NCI-H526 (cell line): ENCODE measurements around the gene PTPMT1.

Experiments
- DNase-seq, 2 experiments: peaks; one replicate each; lab custom pipeline; 2025; lab: John Stamatoyannopoulos, UW

Gene PTPMT1

DNA sequence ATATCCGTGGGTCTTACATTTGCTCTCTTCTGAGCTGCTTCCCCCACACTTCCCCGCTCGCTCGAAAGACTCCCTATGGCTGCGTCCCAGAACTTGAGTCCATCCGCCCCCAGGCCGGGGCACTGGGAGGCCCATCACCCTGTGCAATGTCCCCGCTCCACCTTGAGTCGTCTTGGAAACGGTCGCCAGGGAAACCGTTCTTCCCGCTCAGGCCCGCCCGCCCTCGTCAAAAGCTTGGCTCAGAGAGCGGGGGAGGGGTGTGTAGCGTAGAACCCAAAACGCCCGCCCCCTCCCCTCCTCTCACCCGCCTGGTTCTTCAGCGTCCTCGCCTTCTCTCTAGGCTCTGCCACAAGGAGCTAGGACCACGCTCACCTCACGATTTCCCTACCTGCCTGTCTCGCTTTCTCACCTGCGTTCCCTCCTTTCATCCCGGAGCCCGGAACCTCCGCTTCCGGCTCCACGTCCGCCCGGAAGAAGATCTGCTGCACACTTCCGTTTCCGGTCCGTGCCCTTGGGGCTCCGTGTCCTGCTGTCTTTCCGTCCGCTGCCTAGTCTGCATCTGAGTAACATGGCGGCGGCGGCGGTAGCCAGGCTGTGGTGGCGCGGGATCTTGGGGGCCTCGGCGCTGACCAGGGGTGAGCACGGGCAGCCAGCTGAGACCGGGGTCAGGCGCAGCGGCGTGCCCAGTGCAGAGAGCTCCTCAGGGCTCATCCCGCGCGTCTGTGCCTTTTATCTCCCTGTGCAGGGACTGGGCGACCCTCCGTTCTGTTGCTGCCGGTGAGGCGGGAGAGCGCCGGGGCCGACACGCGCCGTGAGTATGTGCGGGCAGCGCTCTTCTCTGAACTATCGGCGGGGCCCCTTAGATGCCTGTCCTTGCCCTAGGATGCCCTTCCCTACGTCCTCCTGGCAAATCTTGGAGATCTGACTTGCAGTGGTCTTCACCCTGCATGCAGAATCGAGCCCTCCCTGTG is 13.4 kb downstream of the PTPMT1 start, which contains the start of the genes KBTBD4 and NDUFS3:
KBTBD4 (minus strand) TSS at position 447 of the 971 bp plus-strand sequence; CDS start at position 428, 19 bp downstream.
NDUFS3 (plus strand) TSS at position 551 of the 971 bp plus-strand sequence; CDS start at position 569, 18 bp downstream.
- peak; percentile 95 to 96 for DNase-seq

- no peak for DNase-seq
These were observed 18.4 kb downstream of the PTPMT1 start for GRCh38 chr11:47583844-47584243.

- DNase-seq, result no peak
These were observed 20.9 kb downstream of the PTPMT1 start, which contains the start of gene FAM180B for GRCh38 chr11:47586098-47586855. TSS of gene FAM180B (plus strand) at chr11:47586678. CDS start at chr11:47586769, 91 bp downstream.

DNA sequence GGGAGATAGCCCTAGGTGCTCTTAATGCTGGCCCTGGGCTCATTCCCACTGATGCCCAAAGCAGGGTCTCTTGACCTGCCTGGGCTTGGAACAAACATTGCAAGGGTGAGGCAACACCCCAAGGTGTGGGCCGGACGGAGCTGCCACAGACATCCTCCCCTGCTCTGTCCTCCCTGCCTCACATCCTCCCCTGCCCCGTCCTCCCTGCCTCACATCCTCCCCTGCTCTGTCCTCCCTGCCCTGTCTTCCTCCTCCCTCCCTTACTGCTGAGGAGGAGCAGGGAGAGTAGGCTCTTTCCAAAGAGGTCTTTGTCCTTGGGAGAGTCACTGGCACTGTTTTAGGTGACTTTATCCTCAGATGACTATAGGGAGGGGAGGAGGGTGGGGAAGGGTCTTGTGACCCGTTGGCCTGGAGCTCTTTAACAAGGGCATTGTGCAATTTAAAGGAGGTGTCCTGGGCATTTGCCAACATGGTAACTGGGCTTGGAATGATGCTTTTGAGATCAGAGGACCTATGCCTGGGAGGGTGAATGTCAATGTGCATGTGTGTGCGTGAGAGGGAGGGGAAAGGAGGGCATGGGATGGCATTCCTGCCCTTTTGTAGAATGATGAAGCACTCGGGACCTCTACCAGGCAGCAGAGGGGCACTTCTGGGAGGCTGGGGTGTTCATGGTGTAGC is 21.8 kb downstream of the PTPMT1 start:
- no peak for DNase-seq

GRCh38 chr11:47587723-47588326 is 22.4 kb downstream of the PTPMT1 start:
- no peak for DNase-seq

- no peak for DNase-seq
These were observed 23.7 kb downstream of the PTPMT1 start for GRCh38 chr11:47589118-47589517.

- DNase-seq, result no peak
These were observed 24.2 kb downstream of the PTPMT1 start for GRCh38 chr11:47589584-47589976.

- no peak for DNase-seq
These were observed 24.8 kb downstream of the PTPMT1 start for GRCh38 chr11:47589977-47590861.

GRCh38 chr11:47591764-47592163 is 26.4 kb downstream of the PTPMT1 start:
- DNase-seq, result no peak

DNA sequence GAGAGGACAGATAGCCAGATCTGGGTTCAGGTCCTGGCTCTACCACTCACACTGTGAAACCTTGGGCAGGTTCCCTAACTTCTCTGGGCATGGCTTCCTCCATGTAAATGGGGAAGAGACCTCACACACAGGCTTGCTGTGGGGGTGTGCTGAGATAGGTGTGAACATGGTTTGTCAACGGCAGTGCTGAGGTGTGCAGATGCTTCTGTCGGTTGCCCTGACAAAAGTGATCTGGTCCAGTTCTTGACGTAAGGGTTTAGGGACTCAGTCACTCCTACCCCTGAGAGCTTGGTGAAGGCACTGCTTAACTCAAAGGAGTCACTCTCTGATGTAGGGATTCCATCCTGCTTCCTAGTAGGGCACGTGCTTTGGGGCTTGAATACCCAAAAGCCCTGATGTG is 26.9 kb downstream of the PTPMT1 start:
- DNase-seq, result no peak

DNA sequence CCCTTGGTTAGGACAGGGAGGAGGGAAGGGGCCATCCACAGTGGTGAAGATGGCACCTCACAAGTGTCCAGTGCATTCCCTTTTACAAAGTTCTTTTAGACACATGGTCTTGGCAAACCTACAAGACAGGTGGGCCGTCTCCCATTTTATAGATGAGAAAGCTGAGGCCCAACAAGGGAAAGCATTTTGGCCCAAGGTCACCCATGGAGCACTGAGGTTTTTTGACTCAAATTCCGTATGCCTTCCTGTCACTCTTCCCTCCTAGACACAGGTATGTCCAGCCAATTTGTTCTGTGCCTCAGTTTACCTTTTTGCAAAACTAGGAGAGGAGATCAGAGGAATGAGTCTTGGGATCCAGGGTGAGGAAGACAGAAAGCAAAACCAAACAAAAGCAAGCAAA is 27.6 kb downstream of the PTPMT1 start:
- no peak for DNase-seq

DNA sequence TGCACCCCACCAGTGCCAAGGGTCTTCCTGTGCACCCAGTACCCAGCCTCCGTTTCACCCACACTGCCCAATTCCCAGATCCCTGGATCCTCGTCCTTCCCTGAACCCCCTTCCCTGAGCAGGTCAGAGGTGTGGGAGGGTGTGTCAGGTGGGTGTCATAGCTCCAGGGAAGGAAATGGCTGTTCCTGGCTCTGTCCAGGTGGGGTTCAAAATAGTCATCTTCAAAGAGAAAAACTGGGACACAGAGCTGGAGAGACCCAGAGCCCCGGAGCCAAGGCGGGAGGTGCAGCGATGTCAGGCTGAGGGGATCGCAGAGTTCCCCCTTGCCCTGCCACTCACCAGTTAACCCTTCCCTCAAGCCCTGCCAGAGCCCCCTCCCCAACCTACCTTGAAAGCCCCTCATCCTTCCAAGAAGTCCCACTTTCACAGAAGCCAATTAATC is 28.1 kb downstream of the PTPMT1 start:
- peak in 1 of 2 experiments; percentile 24 for DNase-seq

- peak in 1 of 2 experiments; percentile 38 for DNase-seq
These were observed 28.8 kb downstream of the PTPMT1 start, which contains the start of gene C1QTNF4 for GRCh38 chr11:47593934-47594855. TSS of gene C1QTNF4 (minus strand) at chr11:47594411. CDS start at chr11:47590810, 3,601 bp downstream.

DNA sequence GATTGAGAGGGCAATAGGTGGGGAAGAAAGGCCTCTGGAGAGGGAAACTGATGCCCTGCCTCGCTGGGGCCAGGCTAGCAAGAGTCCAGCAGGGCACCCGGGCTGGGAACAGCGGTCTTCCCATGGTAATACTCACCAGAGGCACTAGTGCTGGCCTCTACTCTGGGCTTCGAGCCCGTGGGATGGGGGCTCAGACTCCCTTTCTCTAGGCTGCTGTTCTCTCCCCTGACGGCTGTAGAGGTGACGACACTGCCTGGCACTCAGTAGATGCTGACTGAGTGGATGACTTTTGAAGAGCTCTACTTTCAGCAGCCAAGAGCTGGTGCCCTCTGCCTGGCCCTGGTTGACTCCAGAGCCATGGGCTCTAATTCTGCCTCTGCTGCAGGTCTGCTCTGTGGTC is 29.6 kb downstream of the PTPMT1 start:
- DNase-seq, result no peak

- no peak for DNase-seq
These were observed 30.6 kb downstream of the PTPMT1 start for GRCh38 chr11:47595967-47596366.

GRCh38 chr11:47599902-47600301 is 34.5 kb downstream of the PTPMT1 start:
- no peak for DNase-seq

DNA sequence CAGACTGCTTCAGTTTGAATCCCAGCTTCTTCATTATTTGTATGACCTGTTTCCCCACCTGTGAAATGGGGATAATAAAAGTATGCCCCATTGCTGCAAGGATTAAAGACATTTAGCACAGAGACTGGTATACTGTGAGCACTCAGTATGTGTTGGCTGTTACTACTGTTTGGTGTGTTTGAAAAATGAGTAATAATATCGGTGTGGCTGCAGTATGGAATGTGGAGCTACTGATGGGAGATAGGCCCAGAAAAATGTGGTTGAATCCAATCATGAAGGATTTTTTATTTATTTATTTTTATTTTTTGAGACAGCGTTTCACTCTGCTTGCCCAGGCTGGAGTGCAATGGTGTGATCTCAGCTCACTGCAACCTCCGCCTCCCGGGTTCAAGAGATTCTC is 37.9 kb downstream of the PTPMT1 start:
- no peak for DNase-seq

GRCh38 chr11:47605921-47606320 is 40.5 kb downstream of the PTPMT1 start:
- DNase-seq, result no peak

DNA sequence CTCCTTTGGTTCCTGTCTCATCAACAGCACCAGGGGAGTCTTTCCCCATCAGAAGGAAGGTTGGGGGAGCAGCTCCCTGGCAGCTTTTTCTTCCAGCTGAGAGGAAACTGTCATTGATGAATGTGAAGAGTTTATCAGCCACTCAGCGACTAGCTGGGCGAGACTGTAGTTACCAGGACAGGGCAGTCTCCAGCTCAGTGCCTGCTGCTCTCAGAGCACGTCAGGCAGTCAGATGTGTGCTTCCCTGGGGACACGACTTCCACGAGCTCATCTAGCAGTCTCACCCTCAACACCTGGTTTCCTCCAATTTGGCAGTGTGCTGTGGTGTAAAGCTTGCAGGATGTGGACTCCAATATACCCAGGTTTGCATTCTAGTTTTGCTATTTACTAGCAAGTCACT is 41.3 kb downstream of the PTPMT1 start:
- no peak for DNase-seq
